ENCODE measurements around the gene OR1F1.
"Not testable (repeated sequence)": the region's sequence is repeated elsewhere in the genome, so short reads cannot be mapped to it uniquely, and the experiment has no call there.

Gene OR1F1

DNA sequence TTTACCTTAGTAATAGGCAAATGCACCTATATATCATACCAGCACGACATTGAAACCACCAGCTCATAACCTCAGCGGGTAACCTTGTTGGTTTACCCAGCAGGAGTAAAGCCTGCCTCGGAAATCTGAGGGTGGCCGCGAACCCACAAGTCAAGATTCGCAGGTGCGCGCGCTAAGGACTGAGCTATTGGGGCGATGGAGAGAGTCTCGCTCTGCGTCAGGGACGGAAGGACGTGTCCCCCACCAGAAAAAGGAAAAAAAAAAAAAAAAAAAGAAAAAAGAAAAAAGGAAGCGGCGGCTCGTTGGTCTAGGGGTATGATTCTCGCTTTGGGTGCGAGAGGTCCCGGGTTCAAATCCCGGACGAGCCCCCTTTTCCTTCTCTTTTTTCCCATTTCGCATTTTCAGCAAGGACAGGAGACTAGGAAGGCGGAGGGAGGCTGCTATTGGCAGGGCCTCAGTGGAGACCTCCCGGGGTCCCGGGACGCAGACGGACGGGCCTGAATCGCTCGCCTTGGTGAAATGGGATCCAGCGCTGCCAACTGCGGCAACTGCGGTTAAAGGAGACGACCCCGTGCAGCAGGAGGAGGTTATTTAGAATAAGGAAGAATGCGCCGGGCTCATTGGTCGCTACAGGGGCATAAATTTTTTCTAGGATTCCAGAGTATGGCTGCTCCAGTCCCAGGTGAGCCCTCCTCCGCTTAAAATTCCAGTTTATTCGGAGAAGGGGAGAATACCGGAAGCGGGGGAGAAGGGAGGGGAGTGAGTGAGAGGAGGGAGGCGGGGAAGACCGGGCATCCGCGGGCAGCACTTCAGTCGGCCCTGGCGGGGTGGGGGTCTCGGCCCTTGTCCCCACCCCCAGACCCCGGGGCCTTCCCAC lies at the start of gene OR1F1:
TSS of gene OR1F1 (plus strand) at position 407 of the 877 bp plus-strand sequence.
- DNase-seq (ENCODE audit: low spot score) = peak; percentile 39

DNA sequence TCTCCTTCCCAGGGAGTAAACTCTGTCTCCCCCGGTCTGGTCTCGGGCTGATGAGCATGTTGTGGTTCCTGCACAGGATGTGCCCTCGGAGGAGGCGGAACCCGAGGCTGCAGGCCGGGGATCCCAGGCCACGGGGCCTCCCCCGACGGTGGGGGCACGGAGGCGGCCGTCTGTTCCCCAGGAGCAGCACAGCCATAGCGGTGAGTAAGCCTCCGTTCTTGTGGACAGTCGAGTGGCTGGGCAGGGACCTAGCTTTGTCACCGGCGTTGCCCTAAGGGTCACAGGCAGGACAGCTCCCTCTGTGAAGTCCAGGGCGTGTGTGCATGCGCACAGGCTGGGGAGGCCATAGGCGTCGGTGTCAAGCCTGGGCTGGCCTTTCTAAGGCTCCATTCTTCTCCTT lies 49.7 kb upstream of the OR1F1 start:
- DNase-seq (ENCODE audit: low spot score) = no peak

DNA sequence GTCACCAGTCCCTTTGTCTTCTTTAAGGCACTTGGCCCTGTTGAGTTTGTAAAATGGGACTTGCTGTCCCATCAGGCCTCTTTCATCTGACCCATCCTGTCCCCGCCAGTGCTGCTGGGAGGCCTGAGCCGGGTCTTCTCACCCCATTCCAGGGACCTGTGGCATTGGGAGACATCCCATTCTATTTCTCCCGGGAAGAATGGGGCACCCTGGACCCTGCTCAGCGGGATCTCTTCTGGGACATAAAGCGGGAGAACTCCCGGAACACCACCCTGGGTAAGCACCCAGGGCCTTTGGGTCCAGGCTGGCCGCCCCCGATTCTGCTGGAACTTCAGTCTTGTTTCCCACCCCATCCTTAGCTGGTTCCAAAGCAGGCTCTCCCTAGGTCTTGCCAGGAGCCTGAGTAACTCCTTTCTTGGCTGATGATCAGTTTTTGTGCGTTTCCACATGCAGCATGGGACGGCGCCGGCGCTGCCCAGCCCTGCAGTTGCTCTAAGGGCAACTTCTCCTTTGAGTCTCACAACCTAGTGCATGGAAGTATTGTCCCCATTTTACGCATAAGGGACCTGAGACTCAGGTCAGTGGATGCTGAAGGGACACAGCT lies 49.1 kb upstream of the OR1F1 start:
- DNase-seq (ENCODE audit: low spot score) = no peak

DNA sequence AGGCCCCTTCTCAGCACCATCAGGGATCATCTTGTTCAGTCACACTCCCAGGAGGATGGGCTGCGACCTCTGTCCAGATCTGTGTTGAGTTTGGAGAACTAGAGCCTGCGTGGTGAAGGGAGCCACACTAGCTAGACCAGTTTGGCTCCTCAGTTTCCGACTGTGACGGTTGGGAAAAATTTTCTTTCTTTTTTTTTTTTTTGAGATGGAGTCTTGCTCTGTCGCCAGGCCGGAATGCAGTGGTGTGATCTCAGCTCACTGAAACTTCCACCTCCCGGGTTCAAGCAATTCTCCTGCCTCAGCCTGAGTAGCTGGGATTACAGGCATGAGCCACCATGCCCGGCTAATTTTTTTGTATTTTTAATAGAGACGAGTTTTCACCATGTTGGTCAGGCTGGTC lies 48.4 kb upstream of the OR1F1 start:
- DNase-seq (ENCODE audit: low spot score) = not testable (repeated sequence)

DNA sequence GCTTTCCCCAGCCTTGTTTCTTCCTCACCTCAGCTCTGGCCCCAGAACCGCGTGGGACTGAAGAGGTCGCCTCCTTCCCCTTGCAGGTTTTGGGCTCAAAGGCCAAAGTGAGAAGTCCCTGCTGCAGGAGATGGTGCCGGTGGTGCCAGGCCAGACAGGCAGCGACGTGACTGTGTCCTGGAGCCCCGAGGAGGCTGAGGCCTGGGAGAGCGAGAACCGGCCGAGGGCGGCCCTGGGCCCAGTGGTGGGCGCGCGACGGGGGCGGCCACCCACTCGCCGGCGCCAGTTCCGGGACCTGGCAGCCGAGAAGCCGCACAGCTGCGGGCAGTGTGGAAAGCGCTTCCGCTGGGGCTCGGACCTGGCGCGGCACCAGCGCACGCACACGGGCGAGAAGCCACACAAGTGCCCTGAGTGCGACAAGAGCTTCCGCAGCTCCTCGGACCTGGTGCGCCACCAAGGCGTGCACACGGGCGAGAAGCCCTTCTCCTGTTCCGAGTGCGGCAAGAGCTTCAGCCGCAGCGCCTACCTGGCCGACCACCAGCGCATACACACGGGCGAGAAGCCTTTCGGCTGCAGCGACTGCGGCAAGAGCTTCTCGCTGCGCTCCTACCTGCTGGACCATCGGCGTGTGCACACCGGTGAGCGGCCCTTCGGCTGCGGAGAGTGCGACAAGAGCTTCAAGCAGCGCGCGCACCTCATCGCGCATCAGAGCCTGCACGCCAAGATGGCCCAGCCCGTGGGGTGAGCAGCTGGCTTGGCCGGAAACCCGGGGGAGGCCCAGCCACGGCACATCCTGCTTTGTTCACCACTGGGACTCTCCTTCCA lies 47.2 kb upstream of the OR1F1 start:
- DNase-seq (ENCODE audit: low spot score) = no peak

DNA sequence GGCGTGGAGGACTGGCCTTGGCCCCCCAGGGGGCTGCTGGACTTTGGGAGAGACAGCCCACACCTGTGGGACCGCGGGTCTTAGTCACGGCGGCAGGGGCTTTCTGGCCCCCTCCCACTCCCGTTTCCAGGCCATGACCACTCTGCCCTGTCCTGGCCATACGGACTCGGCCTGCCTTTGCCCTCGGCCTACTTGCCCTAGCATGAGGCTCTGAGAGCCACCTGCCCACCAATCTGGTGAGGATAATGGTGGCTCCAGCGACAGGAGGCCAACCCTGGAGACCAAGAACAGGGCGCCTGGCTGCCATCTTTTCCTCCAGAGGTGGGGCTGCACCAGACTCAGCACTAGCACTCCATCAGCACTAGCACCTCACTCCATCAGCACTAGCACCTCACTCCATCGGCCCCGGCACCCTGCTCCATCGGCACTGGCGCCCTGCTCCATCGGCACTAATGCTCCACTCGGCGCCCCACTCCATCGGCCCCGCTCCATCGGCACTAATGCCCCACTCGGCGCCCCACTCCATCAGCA lies 46.2 kb upstream of the OR1F1 start:
- DNase-seq (ENCODE audit: low spot score) = no peak

DNA sequence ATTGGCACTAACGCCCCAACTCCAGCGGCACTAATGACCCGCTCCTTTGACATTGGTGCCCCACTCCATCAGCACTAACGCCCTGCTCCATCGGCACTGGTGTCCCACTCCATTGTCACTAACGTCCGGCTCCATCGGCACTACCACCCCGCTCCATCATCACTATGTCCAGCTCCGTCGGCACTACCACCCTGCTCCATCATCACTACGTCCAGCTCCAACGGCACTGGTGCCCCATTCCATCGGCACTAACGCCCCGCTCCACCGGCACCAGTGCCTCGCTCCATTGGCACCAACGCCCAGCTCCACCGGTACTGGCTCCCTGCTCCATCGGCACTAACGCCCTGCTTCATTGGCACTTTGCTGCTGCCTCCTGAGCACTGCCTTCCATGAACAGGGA lies 45.7 kb upstream of the OR1F1 start:
- DNase-seq (ENCODE audit: low spot score) = no peak

DNA sequence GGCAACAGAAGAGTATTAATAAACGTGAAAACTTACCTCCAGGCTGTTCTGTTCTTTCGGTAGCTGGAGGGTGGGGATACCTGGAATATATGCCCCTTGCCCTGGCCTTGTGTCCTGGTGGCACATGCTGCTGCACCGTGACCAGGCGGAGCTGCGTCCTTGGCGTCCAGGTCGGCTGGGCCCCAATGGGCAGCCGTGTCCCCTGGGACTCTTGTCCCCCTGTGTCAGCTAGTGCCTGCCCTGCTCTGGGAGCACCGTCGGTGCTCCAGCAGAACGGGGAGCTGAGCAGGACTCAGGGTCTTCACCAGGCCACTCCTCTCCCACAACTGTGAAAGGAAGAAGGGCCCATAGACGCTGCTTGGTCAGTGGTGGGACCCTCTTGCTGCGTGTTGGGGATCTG lies 45.2 kb upstream of the OR1F1 start:
- no peak for DNase-seq (ENCODE audit: low spot score)

DNA sequence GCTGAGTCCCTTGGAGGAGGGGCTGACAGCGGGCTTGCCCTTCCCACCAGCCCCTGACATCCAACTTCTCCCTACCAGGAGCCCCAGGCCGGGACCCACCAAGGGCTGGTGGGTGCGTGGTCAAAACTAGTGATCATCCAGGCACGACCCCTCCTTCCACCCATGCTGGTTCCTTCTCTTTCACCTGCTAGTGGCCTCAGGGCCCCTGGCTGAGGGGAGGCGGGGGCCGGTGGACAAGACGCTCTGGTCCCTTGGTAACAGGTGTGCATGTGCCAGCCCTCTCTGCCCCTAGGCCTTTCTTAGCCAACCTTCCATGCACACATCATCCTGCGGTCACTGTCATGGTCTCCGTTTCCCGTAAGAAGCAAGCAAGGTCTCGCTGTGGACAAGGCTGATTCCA lies 44.8 kb upstream of the OR1F1 start:
- DNase-seq (ENCODE audit: low spot score) = no peak

DNA sequence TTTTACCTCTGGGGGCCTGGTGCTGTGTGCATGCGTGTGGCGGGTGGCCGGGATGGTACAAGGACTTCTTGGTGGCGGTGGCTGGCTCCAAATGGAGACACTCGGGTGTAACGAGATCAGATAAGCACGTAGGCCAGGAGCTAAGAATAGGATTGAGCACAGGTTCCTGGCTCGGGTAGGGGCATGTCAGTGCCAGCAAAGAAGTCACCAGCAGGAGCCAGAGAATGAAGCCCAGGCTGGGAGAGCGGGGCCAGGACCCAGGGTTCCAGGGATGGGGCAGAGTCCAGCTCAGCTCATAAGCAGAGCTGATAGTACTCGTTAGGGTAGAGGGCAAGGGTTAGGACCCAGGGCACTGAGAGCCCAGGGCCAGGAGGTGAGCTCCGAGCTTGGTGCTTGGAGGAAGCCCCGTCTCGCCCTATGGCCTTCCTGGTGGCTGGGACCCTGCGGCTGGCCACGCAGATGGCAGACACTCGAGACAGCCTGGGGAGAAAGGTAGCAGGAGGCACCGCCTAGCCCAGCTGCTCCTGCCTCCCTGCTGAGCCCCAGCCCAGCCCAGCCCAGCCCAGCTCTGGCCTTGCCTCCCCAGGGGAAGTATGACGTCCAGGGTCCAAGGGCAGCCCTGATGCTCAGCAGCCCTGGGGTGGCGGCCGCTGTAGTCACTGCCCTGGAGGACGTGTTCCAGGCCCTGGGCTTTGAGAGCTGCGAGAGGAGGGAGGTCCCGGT lies 44.2 kb upstream of the OR1F1 start:
- no peak for DNase-seq (ENCODE audit: low spot score)

DNA sequence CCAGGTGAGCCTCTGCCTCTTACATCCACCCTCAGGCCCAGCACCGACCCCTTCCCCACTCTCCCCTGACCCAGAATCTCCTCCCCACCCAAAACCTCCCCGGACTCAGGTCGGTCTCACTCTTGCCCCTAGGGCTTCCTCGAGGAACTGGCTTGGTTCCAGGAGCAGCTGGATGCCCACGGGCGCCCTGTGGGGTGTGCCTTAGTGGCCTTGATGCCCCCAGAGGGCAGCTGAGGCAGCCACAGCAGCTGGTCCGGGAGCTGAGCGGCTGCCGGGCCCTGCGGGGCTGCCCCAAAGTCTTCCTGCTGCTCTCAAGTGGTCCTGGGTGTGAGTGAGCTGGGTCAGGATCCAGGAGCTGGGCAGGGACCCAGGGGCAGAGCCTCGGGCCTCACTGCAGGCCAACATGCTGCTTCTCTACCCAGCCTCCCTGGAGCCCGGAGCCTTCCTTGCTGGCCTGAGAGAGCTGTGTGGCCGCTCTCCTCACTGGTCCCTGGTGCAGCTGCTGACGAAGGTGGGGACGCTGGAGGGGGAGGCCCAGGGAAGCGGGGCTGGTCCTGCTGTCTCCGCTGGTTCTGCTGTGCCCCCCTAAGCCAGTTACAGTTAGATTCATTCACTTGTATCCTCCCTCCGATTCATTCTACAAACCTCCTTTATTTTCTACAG lies 43.6 kb upstream of the OR1F1 start:
- no peak for DNase-seq (ENCODE audit: low spot score)

DNA sequence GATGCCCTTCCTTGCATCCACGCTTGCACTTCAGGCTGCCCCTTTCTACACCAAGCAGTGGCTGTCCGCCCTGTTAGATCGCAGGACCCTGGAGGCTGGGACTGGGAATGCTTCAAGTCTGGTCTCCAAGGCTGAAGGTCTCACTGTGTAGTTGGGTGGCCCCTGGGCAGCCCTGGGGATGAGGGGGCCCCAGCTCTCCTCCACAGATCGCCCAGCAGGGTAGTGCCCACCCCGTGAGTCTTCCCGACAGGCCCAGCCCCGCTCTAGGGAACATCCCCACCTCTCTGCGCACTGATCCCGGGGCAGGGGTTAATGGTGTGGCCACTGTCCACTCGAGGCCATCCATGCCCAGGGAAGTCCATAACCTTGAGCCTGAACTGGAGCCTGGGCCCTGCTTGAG lies 42.9 kb upstream of the OR1F1 start:
- no peak for DNase-seq (ENCODE audit: low spot score)

DNA sequence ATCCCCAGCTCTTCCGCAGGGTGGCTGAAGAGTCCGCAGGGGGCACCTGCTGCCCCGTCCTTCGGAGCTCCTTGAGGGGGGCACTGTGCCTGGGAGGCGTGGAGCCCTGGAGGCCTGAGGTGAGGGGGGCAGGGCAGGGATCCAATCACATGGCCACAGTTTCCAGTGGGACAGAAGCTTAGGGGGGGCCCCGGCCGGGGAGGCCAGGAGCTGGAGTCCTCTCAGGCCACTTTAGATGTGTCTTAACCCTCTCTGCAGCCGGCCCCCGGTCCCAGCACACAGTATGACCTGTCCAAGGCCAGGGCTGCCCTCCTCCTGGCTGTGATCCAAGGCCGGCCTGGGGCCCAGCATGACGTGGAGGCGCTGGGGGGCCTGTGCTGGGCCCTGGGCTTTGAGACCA lies 42.3 kb upstream of the OR1F1 start:
- no peak for DNase-seq (ENCODE audit: low spot score)

DNA sequence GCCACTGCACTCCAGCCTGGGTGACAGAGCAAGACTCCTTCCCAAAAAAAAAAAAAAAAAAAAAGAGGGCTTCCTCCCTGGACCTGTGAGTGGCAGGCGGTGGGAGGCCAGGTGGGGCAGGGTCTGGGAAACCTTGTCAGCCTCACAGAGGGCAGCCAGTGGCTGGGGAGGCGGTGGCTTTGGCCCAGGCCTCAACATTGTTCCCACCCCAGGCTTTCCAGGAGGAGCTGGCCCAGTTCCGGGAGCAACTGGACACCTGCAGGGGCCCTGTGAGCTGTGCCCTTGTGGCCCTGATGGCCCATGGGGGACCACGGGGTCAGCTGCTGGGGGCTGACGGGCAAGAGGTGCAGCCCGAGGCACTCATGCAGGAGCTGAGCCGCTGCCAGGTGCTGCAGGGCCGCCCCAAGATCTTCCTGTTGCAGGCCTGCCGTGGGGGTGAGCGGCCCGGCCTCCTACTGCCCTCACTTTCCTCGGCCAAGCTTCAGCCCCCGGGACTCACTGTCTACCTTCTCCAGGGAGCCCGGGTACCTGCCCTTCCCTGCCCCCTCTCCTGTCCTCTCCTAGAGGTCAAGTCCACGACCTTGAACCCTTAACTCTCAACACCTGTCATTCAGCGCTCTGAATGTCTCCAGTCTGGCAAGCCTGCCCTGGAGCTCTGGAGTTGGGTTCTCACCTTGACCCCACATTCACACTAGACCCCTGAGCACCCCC lies 40.8 kb upstream of the OR1F1 start:
- DNase-seq (ENCODE audit: low spot score) = no peak

DNA sequence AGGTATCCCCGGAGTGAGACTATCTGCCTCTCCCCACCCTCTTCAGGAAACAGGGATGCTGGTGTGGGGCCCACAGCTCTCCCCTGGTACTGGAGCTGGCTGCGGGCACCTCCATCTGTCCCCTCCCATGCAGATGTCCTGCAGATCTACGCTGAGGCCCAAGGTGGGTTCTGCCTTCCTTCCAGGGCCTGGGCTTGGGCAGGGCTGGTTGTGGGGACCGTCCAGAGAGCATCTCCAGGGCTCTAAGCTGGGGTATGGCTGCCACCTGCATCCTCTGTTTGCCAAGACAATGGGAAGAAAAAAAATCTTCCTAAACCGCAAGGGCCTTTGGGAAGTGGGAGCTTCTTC lies 40.3 kb upstream of the OR1F1 start:
- DNase-seq (ENCODE audit: low spot score) = no peak

DNA sequence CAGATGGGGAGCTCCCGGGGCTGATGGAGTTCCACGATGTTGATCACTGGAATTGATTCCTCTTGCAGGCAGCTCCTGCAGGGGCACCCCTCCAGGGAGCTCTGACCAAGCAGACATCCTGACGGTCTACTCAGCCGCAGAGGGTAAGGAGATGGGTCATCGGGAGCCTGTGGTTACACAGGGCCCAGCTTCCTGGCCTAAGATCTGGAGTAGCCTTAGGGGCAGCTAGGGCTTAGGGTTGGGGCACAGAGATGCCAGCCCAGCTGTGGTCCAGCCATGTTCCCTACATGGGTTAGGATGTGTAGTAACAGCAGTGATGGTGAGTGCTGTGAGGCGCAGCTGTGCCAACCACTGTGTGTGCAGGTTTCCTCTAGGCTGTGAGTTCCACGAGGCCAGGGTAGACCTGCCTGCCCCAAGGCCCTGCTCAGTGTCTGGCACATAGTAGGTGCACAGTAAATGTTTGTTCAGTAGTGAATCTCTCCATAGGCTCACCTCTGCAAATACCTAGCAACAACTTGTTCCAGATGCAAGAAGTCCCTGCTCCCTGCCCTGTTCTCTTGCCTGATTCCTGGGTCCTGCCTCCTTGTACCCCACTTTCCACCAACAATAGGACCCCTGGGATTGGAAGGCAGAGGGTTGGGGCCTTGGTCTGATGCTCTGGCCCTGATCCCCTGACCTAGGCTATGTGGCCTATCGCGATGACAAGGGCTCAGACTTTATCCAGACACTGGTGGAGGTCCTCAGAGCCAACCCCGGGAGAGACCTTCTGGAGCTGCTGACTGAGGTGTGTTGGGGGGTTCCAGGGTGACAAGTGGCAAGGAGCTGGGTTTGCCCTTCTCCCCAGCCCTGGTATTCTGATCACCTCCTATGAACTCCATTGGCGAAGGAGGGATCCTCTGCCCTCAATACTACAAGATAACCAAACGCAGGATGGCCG lies 39.5 kb upstream of the OR1F1 start:
- DNase-seq (ENCODE audit: low spot score) = no peak

DNA sequence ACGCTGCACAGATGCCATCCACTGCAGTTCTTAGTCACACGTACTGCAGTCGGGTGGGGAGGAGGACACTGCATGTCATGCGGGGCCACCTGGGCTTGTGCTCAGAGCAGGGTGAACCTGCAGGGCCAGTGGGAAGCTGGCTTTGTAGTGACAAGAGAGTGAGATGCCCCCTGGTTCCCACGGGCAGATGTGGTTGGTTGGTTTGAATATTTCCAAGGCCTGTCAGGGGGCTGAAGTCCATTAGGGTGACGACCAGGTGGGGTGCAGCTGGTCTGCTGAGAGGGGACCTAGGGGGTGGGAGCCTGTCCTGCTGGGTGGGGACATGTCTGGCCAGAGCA lies 38.8 kb upstream of the OR1F1 start:
- no peak for DNase-seq (ENCODE audit: low spot score)

DNA sequence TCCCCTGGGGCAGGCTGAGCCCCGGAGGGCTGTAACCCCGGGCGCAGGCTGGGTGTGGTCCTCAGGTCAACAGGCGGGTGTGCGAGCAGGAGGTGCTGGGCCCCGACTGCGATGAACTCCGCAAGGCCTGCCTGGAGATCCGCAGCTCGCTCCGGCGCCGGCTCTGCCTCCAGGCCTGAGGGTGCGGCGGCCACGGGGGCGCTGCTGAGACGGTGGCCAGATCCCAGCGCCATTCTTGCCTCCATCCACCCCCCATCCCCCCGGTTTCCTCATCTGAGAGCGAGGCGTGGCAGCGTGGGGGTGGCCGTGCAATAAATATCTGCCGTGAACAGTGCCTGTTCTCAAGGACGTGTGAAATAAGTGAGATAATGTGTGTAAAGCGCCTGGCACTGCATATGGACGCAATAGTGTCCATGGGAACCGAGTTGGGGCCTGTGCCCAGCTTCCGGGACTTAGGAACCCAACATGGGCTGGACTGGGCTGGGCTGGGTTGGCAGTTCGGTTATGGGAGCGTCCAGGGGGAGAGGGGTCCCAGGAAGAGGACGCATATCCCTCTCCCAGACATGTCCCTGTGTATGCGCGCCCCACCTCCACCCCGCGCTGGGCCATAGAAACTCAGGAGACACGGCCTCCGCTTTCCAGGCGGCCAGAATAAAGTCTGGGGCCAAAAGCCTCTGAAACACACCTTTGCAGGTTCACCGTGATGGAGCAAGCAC lies 38.2 kb upstream of the OR1F1 start:
- peak; percentile 55 for DNase-seq (ENCODE audit: low spot score)

Data from putamen (tissue), 1 donor.